Esophagus (tissue), 2 donors: ENCODE measurements around the gene IFT122. TPM values are rescaled to one million over a fixed set of nuclear protein-coding genes. Genes with fewer than 3 reads are reported as not detected.

Experiments
- H3K27ac ChIP-seq, 2 donors: one replicate each; pipeline ENCODE4 v1.5.1; 2013; ENCODE audit warnings: low read depth in 2 of 2, mild to moderate bottlenecking in 2 of 2, inconsistent platforms in 1 of 2, low read length in 1 of 2, moderate library complexity in 1 of 2
- H3K27me3 ChIP-seq, 2 donors: one replicate each; pipeline ENCODE4 v1.6.1; 2013; ENCODE audit warnings: low read length in 2 of 2, control low read depth in 1 of 2, mild to moderate bottlenecking in 1 of 2; ENCODE audit not compliant: insufficient read depth in 2 of 2, control insufficient read depth in 1 of 2
- H3K36me3 ChIP-seq, 2 donors: one replicate each; pipeline ENCODE4 v1.6.1; 2013; ENCODE audit warnings: low read length in 1 of 2; ENCODE audit not compliant: control insufficient read depth in 2 of 2, insufficient read depth in 2 of 2
- H3K4me1 ChIP-seq, 2 donors: one replicate each; pipeline ENCODE4 v1.6.1; 2013; ENCODE audit warnings: low read length in 1 of 2; ENCODE audit not compliant: control insufficient read depth in 2 of 2, insufficient read depth in 2 of 2
- H3K4me3 ChIP-seq, 2 donors: one replicate each; pipeline ENCODE4 v1.5.1; 2013; ENCODE audit warnings: low read length in 2 of 2, mild to moderate bottlenecking in 2 of 2, low read depth in 1 of 2, moderate library complexity in 1 of 2
- H3K9me3 ChIP-seq, 2 donors: one replicate each; pipeline ENCODE4 v1.6.1; 2013; ENCODE audit warnings: mild to moderate bottlenecking in 2 of 2, low read depth in 1 of 2, low read length in 1 of 2, moderate library complexity in 1 of 2; ENCODE audit not compliant: control insufficient read depth in 2 of 2, insufficient read depth in 1 of 2
- WGBS, 2 donors: extraction: QIAGEN DNeasy Blood & Tissue Kit; methylation state at CpG; one replicate each; pipeline ENCODE4 v1.1.7; 2013; 5-methylcytosine and 5-hydroxymethylcytosine counted together
- polyA plus RNA-seq, 2 donors: library from polyadenylated mRNA; stranded (reverse); fragments of 200-250 nt; gene quantifications; one replicate each; pipeline ENCODE4 v1.2.3, GENCODE V29; 2013
- donor health status: healthy with polysubstance abuse.
- donor health status: Bipolar disorder and iron deficiency.

Gene IFT122
- polyA plus RNA-seq, 2 donors = 5.5 to 6.2 TPM

GRCh38 chr3:129462361-129462968, 22.4 kb downstream of the IFT122 start:
- WGBS, 2 donors = 83 to 94% methylated on average over 3 of the region's 3 CpGs
- no peak overlapping the region for H3K4me3 ChIP-seq
- no peaks in the 10 kb centered on the region for H3K9me3 ChIP-seq
- peaks cover 0 to 5% of the 10 kb centered on the region in 2 donors for H3K36me3 ChIP-seq
- no peaks in the 10 kb centered on the region for H3K4me1 ChIP-seq
- no peak overlapping the region for H3K27ac ChIP-seq
- H3K27me3 ChIP-seq = no peaks in the 10 kb centered on the region

GRCh38 chr3:129463094-129463493, 23.1 kb downstream of the IFT122 start:
- no peak overlapping the region for H3K27ac ChIP-seq
- H3K4me3 ChIP-seq = no peak overlapping the region
- peaks cover 0 to 5% of the 10 kb centered on the region in 2 donors for H3K36me3 ChIP-seq
- H3K27me3 ChIP-seq = no peaks in the 10 kb centered on the region
- no peaks in the 10 kb centered on the region for H3K9me3 ChIP-seq
- 96 to 98% methylated on average over 3 of the region's 3 CpGs for WGBS, 2 donors
- no peaks in the 10 kb centered on the region for H3K4me1 ChIP-seq

- Histone ChIP-seq H3K36me3 (peaks cover 0 to 5% of the 10 kb centered on the region in 2 donors), H3K9me3 (no peaks in the 10 kb centered on the region), H3K27ac (no peak overlapping the region), H3K4me1 (no peaks in the 10 kb centered on the region), H3K4me3 (no peak overlapping the region), H3K27me3 (no peaks in the 10 kb centered on the region)
- 80 to 86% methylated on average over 4 of the region's 4 CpGs for WGBS, 2 donors
Observed at GRCh38 chr3:129463716-129464115, 23.7 kb downstream of the IFT122 start.

- H3K4me1 ChIP-seq = no peaks in the 10 kb centered on the region
- 80 to 89% methylated on average over 1 of the region's 1 CpG for WGBS, 2 donors
- H3K27ac ChIP-seq = no peak overlapping the region
- peaks cover 0 to 7% of the 10 kb centered on the region in 2 donors for H3K36me3 ChIP-seq
- H3K9me3 ChIP-seq = no peaks in the 10 kb centered on the region
- H3K4me3 ChIP-seq = no peak overlapping the region
- no peaks in the 10 kb centered on the region for H3K27me3 ChIP-seq
Observed at GRCh38 chr3:129467932-129468331, 27.9 kb downstream of the IFT122 start.

GRCh38 chr3:129469026-129469425, 29.0 kb downstream of the IFT122 start:
- Histone ChIP-seq H3K4me3 (no peak overlapping the region), H3K27ac (no peak overlapping the region), H3K9me3 (no peaks in the 10 kb centered on the region), H3K36me3 (peaks cover 0 to 7% of the 10 kb centered on the region in 2 donors), H3K4me1 (no peaks in the 10 kb centered on the region), H3K27me3 (no peaks in the 10 kb centered on the region)
- 55 to 59% methylated on average over 2 of the region's 2 CpGs for WGBS, 2 donors

GRCh38 chr3:129470861-129471260, 30.8 kb downstream of the IFT122 start:
- Histone ChIP-seq H3K36me3 (peaks cover 0 to 7% of the 10 kb centered on the region in 2 donors), H3K4me3 (no peak overlapping the region), H3K27me3 (no peaks in the 10 kb centered on the region), H3K9me3 (no peaks in the 10 kb centered on the region), H3K27ac (no peak overlapping the region), H3K4me1 (no peaks in the 10 kb centered on the region)
- WGBS, 2 donors = 94 to 98% methylated on average over 2 of the region's 2 CpGs

GRCh38 chr3:129473067-129473768, 33.2 kb downstream of the IFT122 start:
- Histone ChIP-seq H3K36me3 (peaks cover 0 to 4% of the 10 kb centered on the region in 2 donors), H3K27me3 (no peaks in the 10 kb centered on the region), H3K4me3 (no peak overlapping the region), H3K27ac (no peak overlapping the region), H3K9me3 (no peaks in the 10 kb centered on the region), H3K4me1 (no peaks in the 10 kb centered on the region)
- 85% methylated on average over 4 of the region's 4 CpGs for WGBS, 2 donors

GRCh38 chr3:129473769-129474152, 33.7 kb downstream of the IFT122 start:
- Histone ChIP-seq H3K27ac (no peak overlapping the region), H3K9me3 (no peaks in the 10 kb centered on the region), H3K4me1 (no peaks in the 10 kb centered on the region), H3K36me3 (peaks cover 0 to 4% of the 10 kb centered on the region in 2 donors), H3K27me3 (no peaks in the 10 kb centered on the region), H3K4me3 (no peak overlapping the region)
- WGBS, 2 donors = 83 to 87% methylated on average over 4 of the region's 4 CpGs

- Histone ChIP-seq H3K4me3 (no peak overlapping the region), H3K27me3 (no peaks in the 10 kb centered on the region), H3K9me3 (no peaks in the 10 kb centered on the region), H3K36me3 (peaks cover 0 to 10% of the 10 kb centered on the region in 2 donors), H3K4me1 (no peaks in the 10 kb centered on the region), H3K27ac (no peak overlapping the region)
- WGBS, 2 donors = 77% methylated on average over 10 of the region's 10 CpGs
Observed at GRCh38 chr3:129474984-129475804, 35.2 kb downstream of the IFT122 start.
